LoVo (cell line): ENCODE data around the gene LRRTM4.

Experiments
- DNase-seq: peaks from one replicate; pipeline ENCODE4 v3.0.0-alpha.2; 2016; ENCODE audit warnings: low spot score

LRRTM4 gene

GRCh38 chr2:77521931-77522470 lies at the start of gene LRRTM4:
Gene LRRTM4, minus strand, starts transcription at chr2:77522376.
- no peak for DNase-seq

DNA sequence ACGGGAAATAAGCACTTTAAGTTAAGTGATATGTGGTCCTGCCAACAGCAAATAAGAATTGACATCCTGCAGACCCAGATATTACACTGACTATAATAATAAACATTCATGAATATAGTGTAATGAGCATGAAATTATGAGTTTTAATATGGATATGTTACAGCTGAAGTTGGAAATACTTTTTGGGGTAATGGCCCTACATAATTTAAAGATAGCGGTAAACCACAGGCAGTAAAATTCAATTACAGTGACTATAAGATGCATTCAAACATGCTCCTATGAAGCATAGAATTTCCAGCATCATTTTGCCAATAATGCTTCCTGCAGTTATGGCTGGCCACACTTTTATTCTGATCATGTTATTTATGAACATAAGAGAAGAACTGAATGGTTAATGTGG lies 49.4 kb upstream of the LRRTM4 start:
- no peak for DNase-seq

DNA sequence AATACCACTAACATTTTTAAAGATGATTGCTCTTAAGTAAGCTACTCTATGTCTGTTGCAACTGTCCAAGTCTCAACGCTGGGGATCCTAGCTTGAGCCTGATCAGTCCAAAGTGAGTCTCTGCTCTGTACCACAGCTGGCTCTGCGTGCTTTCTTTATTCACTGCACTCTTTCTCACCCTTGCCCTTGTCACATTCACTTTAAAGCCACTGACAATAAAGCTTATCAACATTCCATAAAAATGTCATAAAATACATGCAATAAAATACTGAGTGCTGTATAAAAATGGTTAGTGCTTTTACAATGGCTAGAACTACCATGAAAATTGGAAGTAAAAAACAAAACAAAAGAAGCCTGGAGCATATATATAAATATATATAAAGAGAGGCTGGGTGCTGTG lies 45.5 kb upstream of the LRRTM4 start:
- DNase-seq, result peak; percentile 61

DNA sequence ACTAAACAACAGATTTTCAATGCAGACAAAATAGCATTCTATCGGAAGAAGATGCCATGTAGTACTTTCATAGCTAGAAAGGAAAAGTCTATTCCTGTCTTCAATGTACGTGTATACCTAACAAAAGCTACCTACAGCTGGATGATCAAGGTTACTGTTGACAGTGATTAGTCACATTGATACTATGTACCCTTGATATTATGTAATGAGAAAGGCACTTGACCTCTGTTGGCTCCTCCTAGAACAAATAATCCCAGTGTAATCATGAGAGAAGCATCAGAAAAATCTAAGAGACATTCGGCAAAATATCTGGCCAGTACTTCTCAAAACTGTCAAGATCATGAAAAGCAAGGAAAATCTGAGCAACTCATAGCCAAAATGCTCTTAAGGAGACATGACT lies 44.4 kb upstream of the LRRTM4 start:
- DNase-seq, result peak; percentile 17

GRCh38 chr2:77566131-77566530 lies 44.0 kb upstream of the LRRTM4 start:
- no peak for DNase-seq

DNA sequence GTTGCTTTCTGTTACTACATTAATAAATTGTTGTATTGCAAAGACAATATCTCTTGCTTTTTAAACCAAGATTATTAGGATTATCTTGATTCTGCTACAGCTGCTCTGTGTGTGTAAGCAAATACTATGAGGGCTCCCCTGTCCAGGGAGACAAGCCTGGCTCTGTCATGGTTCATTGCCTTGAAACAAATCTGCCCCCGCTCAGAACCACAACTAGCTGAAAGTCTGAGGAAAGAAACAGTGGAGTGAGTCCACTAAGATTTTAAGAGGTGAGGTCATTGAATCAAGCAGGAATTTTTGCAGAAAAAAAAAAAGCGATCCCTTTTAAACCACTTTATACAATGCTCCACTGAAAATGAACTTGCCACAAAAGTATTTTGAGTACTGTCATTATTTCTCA lies 30.8 kb upstream of the LRRTM4 start:
- DNase-seq, result no peak

GRCh38 chr2:77538031-77538430 lies 15.9 kb upstream of the LRRTM4 start:
- no peak for DNase-seq

- DNase-seq, result no peak
Observed at GRCh38 chr2:77522888-77523287, 712 bp upstream of the LRRTM4 start.

- no peak for DNase-seq
Observed at GRCh38 chr2:77521548-77521891, 656 bp downstream of the LRRTM4 start.

DNA sequence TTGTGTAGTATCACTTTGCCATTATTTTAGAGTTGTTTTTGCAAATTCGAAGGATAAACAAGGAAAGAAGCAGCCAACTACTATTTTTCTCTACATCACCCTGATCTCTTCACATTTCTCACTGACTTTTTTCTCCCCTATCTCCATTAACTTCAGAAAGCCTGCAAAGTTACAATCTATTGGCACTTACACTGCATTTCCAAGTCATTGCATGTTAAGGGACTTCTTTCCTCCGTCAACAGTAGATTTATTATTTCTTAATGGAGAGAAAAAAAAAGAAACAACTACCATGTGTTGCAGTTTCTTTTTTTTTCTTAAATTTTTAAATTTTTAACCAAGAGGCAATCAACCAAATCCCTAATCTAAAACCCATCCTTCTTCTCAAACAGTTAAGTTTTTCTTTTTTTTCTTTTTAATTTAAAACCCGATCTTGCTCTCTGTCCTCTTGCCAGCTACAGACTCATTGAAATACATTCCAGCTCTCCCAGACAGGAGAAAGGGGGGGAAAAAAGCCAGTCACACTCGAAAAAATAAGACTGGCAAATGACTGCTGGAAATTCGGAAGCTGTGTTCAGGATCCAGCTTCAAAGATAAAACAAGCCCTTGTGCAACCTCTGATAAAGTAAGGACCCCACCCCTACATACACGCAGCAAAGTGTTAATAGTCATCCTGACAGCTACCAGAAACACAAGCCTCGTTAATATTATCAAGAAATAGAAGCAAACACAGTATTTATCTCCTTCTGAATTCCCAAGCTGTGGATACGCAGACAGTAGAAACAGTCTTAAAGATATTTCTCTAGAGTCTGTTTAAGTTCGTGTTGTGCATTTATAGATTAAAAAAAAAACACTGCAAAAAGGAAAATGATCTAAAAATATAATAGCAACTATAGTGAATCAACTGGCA lies 1.3 kb downstream of the LRRTM4 start:
- no peak for DNase-seq

GRCh38 chr2:77519888-77520506 lies 2.2 kb downstream of the LRRTM4 start:
- DNase-seq, result no peak

DNA sequence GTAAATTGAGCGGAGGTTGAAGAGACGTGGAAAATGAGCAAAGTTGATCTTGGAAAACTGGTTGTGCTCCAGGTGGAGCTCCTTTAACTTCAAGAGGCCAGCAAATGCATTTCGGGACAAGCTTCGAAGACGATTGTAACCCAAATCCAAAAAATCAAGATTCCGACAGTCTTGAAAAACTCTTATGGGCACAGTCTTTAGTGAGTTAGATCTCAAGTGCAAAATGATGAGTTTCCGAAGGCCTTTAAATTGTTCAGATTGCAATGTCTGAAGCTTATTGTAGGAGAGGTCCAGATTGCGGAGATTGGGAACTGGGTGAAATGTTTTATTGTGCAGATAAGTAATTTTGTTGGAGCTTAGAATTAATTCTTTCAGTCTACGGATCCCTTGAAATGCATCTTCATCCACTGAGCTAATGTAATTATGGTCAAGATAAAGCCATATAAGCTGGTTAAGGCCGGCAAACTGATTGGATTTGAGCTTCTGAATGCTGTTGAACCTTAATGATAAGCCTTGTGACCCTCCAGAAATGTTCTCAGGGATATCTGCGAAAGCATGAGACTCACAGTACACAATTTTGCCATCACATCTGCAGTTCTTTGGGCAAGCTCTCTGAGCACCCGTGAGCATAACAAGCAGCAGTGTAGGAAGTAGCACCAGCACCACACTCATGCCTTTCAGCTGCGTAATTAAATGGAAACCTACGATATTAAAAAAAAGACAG lies 2.9 kb downstream of the LRRTM4 start:
- DNase-seq, result no peak

GRCh38 chr2:77518311-77518710 lies 3.9 kb downstream of the LRRTM4 start:
- no peak for DNase-seq

- DNase-seq, result no peak
Observed at GRCh38 chr2:77513191-77513590, 9.0 kb downstream of the LRRTM4 start.

DNA sequence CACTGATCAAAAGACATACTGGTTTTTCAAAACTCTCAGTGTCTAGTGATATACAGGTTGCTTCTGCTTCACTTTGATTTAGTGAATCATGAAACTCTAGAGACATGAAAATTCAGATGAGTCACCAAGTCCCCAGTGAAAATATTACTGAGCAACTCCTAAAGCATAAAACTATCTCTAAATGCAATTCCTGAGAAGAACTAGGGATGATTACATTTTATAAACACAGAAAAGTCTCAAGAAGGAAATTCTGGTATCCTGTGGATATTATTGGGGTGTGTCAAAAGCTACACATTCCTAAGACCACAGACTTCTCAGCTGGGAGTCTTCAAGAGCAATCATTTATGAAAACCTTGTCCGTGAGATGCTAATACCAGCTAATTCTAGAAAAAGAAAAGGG lies 9.7 kb downstream of the LRRTM4 start:
- DNase-seq, result no peak

- DNase-seq, result no peak
Observed at GRCh38 chr2:77508511-77508910, 13.7 kb downstream of the LRRTM4 start.

GRCh38 chr2:77507657-77508056 lies 14.5 kb downstream of the LRRTM4 start:
- DNase-seq, result no peak

GRCh38 chr2:77488141-77488540 lies 34.0 kb downstream of the LRRTM4 start:
- DNase-seq, result no peak

DNA sequence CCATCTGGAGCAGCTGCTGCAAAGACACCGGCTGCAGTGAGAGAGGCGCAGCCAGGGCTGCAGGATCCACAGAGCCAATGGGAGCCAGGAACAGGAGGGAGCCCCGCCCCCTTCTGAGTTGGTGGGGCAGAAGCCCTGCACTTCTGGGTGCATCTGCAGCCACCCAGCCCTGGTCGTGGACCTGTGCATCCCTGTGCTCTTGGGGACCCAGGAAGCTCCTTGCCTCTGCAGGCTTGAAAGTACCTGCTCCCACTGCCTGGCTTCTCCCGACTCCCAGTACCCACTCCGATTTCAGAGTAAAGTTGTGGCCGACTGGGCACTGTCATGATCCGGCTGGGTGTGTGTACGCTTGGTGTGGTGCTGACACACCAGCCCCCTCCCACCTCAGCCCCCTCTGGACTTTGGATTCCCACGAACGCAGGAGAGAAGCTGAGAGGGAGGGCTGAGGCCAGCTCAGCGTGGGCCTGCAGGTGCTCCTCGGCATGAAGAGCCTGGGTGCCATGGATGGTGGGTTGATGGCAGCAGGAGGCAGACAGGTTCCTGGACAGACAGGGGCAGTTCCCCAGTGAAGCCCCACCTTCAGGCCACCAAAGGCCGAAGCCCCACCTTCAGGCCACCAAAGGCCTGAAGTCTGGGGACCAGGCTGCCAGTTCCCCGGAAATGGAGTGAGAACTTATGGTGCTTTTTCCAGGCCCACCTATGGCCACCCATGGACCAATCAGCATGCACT lies 34.9 kb downstream of the LRRTM4 start:
- DNase-seq, result no peak

DNA sequence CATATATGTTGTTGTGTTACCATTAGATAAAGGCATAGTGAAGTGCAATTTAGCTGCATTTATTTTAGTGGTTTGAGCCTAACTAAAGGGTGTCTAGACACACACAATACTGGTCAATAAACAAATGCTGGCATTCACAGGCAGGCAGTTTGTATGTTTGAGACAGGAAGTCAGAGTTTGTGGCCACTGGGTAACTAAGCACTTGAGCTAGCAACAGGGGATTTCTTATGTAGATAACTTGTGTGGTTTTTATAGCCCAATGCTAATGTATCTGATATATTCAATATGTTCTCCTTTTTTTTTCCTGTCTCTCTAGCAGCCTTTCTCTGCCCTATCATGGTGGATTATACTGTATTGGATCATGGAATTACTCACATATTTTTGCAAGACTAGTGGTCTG lies 38.1 kb downstream of the LRRTM4 start:
- no peak for DNase-seq

DNA sequence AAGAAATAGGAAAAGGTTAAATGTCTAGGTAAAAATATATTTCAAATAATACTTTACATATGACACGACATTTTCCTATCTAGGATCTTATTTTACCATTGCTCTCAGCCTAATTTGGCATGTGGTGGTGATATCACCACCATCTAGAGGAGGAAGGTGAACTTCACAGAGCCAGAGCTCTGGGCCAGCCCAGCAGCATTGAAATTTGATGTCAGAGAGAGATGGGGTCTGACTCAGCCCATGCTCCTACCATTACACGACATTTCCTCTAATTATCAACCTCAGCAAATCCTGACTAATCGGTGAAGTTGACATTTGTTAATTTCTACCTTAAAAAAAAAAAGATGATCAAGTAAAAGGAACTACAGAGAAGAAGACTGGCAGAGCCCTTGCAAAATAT lies 42.3 kb downstream of the LRRTM4 start:
- DNase-seq, result no peak

DNA sequence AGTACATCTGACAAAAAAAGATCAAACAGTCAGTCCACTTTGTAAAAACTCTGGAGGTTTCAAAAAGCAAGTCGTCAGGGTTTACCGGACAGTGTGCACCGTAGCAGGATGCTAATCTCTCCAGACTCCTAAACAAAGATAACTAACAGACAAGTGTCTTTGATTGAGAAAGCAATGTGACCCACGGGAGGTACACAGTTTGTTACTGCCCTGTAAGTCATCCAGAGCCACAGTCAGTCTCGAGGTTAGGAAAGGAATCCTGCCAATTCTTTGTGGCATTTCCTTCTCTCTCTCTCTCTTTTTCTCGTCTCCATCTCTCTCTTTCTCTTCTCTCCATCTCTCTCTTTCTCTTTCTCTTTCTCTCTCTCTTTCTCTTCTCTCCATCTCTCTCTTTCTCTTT lies 42.8 kb downstream of the LRRTM4 start:
- DNase-seq, result no peak
